Measurements from ENCODE around the gene SNHG17.
"Not testable (repeated sequence)": the region's sequence is repeated elsewhere in the genome, so short reads cannot be mapped to it uniquely, and the experiment has no call there.

SNHG17 gene

DNA sequence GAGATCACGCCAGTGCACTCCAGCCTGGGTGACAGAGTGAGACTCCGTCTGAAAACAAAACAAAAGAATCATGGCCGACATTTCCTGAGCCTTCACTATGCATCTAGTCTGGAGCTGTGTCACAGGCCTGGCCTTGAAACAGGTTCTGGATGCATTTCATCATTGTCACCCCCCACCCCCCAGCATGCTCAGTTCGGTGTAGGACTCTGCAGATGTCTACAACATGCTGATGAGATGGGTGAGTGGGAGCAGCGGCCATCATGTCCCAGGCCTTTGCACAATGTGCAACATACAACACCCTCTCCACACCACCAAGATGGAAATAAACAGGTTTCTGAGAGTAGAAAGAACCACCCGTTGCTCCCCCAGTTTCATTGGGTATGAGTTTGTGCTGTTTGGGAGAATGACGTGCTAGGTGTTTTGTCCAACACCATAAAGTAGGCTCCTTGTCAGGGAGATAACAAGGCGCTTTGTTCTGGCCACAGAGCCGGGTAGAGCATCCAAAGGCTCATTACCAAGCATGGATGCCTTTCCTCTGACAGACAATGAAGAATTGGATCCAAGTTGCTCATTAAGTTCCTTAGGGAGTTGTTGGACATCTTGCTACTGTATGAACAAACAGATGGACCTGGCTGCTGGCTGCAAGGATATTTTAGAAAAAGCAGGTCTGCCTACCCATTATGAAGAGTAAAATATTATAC, 22.1 kb downstream of the SNHG17 start:
- Histone ChIP-seq H3K4me1 (ENCODE audit: insufficient read depth, low read length) (no peaks in the 10 kb centered on the region), H3K27ac (ENCODE audit: low read depth, low read length) (no peak overlapping the region), H3K4me3 (ENCODE audit: low read depth in 1 of 2, low read length in 2 of 2) (no peak overlapping the region), H3K9me3 (ENCODE audit: low read length) (no peaks in the 10 kb centered on the region), H3K9ac (ENCODE audit: low read length) (no peak overlapping the region), H3K36me3 (ENCODE audit: insufficient read depth, low read length) (peaks cover 13% of the 10 kb centered on the region), H3K27me3 (ENCODE audit: control insufficient read depth in 1 of 2, insufficient read depth in 2 of 2, low read length in 2 of 2) (no peaks in the 10 kb centered on the region)

DNA sequence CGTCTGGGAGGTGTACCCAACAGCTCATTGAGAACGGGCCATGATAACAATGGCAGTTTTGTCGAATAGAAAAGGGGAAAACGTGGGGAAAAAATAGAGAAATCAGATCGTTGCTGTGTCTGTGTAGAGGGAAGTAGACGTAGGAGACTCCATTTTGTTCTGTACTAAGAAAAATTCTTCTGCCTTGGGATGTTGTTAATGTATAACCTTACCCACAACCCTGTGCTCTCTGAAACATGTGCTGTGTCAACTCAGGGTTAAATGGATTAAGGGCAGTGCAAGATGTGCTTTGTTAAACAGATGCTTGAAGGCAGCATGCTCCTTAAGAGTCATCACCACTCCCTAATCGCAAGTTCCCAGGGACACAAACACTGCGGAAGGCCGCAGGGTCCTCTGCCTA, 27.3 kb downstream of the SNHG17 start:
- H3K27ac ChIP-seq (ENCODE audit: low read depth, low read length); H3K9ac ChIP-seq (ENCODE audit: low read length); H3K4me1 ChIP-seq (ENCODE audit: insufficient read depth, low read length); H3K27me3 ChIP-seq (ENCODE audit: control insufficient read depth in 1 of 2, insufficient read depth in 2 of 2, low read length in 2 of 2); H3K36me3 ChIP-seq (ENCODE audit: insufficient read depth, low read length); H3K9me3 ChIP-seq (ENCODE audit: low read length); H3K4me3 ChIP-seq (ENCODE audit: low read depth in 1 of 2, low read length in 2 of 2): not testable (repeated sequence)

DNA sequence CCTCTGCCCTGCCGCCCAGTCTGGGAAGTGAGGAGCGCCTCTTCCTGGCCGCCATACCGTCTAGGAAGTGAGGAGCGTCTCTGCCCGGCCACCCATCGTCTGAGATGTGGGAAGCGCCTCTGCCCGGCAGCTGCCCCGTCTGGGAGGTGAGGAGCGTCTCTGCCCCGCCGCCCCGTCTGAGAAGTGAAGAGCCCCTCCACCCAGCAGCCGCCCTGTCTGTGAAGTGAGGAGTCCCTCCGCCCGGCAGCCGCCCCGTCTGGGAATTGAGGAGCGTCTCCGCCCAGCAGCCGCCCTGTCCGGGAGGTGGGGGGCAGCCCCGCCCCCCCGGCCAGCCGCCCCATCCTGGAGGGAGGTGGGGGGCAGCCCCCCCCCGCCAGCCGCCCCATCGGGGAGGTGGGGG, 27.8 kb downstream of the SNHG17 start:
- no peak overlapping the region for H3K9ac ChIP-seq (ENCODE audit: low read length)
- no peak overlapping the region for H3K27ac ChIP-seq (ENCODE audit: low read depth, low read length)
- H3K4me1 ChIP-seq (ENCODE audit: insufficient read depth, low read length) = no peaks in the 10 kb centered on the region
- H3K36me3 ChIP-seq (ENCODE audit: insufficient read depth, low read length) = peaks cover 2% of the 10 kb centered on the region
- H3K27me3 ChIP-seq (ENCODE audit: control insufficient read depth in 1 of 2, insufficient read depth in 2 of 2, low read length in 2 of 2) = no peaks in the 10 kb centered on the region
- H3K9me3 ChIP-seq (ENCODE audit: low read length) = no peaks in the 10 kb centered on the region
- H3K4me3 ChIP-seq (ENCODE audit: low read depth in 1 of 2, low read length in 2 of 2) = no peak overlapping the region

DNA sequence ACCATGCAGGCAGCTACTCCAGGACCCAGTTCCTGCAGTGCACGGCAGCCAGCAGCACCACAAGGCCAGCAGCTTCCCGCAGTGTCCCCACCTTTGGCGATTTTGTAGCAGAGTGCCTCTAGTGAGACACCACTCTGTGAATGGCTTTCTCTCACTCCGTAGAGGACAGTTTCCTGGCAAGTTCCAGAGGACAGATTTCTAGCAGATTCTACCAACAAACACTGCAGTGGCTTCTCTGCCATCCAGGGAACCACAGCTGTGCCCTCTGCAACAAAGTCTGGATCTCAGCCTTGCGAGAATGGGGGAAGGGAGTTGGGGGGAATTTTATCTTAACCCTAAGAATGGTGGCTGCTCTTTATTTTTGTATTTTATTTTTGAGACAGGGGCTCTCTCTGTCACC, 28.7 kb downstream of the SNHG17 start:
- H3K9ac ChIP-seq (ENCODE audit: low read length) = no peak overlapping the region
- H3K4me1 ChIP-seq (ENCODE audit: insufficient read depth, low read length) = no peaks in the 10 kb centered on the region
- H3K4me3 ChIP-seq (ENCODE audit: low read depth in 1 of 2, low read length in 2 of 2) = no peak overlapping the region
- no peak overlapping the region for H3K27ac ChIP-seq (ENCODE audit: low read depth, low read length)
- no peaks in the 10 kb centered on the region for H3K36me3 ChIP-seq (ENCODE audit: insufficient read depth, low read length)
- no peaks in the 10 kb centered on the region for H3K9me3 ChIP-seq (ENCODE audit: low read length)
- no peaks in the 10 kb centered on the region for H3K27me3 ChIP-seq (ENCODE audit: control insufficient read depth in 1 of 2, insufficient read depth in 2 of 2, low read length in 2 of 2)

DNA sequence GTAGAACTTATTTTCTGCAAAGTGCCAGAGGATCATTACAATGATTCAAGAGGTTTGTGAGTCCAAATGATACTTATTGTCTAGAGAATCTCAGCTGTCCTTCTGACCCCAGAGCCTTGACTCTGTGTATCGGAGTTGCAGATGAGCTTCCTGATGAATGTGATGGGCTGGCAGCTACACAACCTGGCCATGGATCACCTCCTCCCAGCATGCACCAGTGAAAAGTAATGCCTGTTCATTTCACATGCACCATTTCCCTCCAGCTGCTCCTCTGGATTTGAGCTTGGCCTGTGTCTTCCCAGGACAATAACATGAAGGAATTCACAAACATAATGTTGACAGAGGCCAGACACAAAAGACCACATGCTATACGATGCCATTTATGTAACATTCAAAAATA, 30.0 kb downstream of the SNHG17 start:
- no peaks in the 10 kb centered on the region for H3K4me1 ChIP-seq (ENCODE audit: insufficient read depth, low read length)
- H3K36me3 ChIP-seq (ENCODE audit: insufficient read depth, low read length) = no peaks in the 10 kb centered on the region
- no peaks in the 10 kb centered on the region for H3K27me3 ChIP-seq (ENCODE audit: control insufficient read depth in 1 of 2, insufficient read depth in 2 of 2, low read length in 2 of 2)
- no peak overlapping the region for H3K9ac ChIP-seq (ENCODE audit: low read length)
- no peaks in the 10 kb centered on the region for H3K9me3 ChIP-seq (ENCODE audit: low read length)
- no peak overlapping the region for H3K4me3 ChIP-seq (ENCODE audit: low read depth in 1 of 2, low read length in 2 of 2)
- no peak overlapping the region for H3K27ac ChIP-seq (ENCODE audit: low read depth, low read length)

DNA sequence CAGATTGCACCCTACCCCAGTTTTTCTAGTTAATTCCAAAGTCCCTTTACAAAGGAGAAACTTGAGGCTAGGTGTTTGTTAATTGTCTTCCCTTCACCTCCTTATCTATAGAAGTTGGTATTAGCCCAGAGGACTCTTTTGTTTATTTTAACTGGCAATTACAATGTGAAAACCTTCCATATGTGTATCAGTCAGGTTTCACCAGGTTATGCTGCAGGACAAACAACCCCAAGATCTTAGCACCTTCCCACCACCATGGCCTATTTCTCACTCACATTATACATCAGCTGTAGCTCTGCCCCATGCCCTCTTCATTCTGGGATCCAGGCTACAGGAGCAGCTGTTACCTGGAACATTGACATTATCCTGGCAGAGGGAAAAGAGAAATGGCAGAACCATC, 31.1 kb downstream of the SNHG17 start:
- no peaks in the 10 kb centered on the region for H3K36me3 ChIP-seq (ENCODE audit: insufficient read depth, low read length)

DNA sequence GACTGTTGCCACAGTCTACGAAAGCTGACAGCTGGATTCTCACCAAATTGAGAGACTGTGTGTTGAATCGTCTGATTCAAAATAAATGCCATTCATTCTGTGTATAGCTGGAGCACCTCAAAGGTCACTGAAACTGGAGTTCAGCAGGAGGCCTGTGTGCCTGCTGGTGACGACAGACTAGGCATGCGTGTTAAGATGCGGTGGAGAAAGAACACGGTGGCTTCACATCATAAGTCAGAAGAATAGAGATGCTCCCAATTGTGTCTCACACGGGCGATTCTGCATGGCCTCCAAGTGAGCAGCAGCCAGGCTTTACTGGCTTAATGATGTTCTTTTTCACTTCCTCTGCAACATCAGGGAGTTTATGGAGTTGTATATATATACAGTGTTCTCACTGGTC, 32.3 kb downstream of the SNHG17 start:
- H3K4me3 ChIP-seq (ENCODE audit: low read depth in 1 of 2, low read length in 2 of 2) = no peak overlapping the region
- no peak overlapping the region for H3K9ac ChIP-seq (ENCODE audit: low read length)
- no peaks in the 10 kb centered on the region for H3K36me3 ChIP-seq (ENCODE audit: insufficient read depth, low read length)
- no peak overlapping the region for H3K27ac ChIP-seq (ENCODE audit: low read depth, low read length)
- no peaks in the 10 kb centered on the region for H3K4me1 ChIP-seq (ENCODE audit: insufficient read depth, low read length)
- H3K9me3 ChIP-seq (ENCODE audit: low read length) = no peaks in the 10 kb centered on the region
- H3K27me3 ChIP-seq (ENCODE audit: control insufficient read depth in 1 of 2, insufficient read depth in 2 of 2, low read length in 2 of 2) = no peaks in the 10 kb centered on the region

More for the DNA sequence above, 31.1 kb downstream of the SNHG17 start:
- H3K9ac ChIP-seq (ENCODE audit: low read length) = no peak overlapping the region
- H3K4me3 ChIP-seq (ENCODE audit: low read depth in 1 of 2, low read length in 2 of 2) = no peak overlapping the region
- no peaks in the 10 kb centered on the region for H3K4me1 ChIP-seq (ENCODE audit: insufficient read depth, low read length)
- no peaks in the 10 kb centered on the region for H3K27me3 ChIP-seq (ENCODE audit: control insufficient read depth in 1 of 2, insufficient read depth in 2 of 2, low read length in 2 of 2)
- H3K9me3 ChIP-seq (ENCODE audit: low read length) = no peaks in the 10 kb centered on the region
- H3K27ac ChIP-seq (ENCODE audit: low read depth, low read length) = no peak overlapping the region

DNA sequence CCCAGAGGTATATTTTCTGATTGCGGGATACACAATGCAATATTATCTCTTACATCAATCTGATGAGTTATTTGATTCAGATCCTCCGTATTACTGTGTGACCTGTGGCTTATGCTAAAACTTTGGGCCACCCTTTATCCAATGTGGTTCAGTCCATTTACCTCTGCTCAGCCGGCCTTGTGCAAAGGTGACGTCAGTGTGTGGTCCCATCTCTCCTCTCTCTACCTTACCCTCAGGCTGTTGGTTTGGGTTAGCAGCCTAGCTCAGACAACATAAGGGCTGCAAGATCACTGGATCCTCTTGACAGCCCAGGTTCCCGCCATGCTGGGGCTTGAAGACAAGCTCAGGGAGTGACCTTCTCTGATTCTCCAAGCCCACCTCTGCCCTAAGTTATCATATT, 33.0 kb downstream of the SNHG17 start:
- no peak overlapping the region for H3K4me3 ChIP-seq (ENCODE audit: low read depth in 1 of 2, low read length in 2 of 2)
- H3K9me3 ChIP-seq (ENCODE audit: low read length) = no peaks in the 10 kb centered on the region
- no peaks in the 10 kb centered on the region for H3K27me3 ChIP-seq (ENCODE audit: control insufficient read depth in 1 of 2, insufficient read depth in 2 of 2, low read length in 2 of 2)
- no peak overlapping the region for H3K9ac ChIP-seq (ENCODE audit: low read length)
- H3K27ac ChIP-seq (ENCODE audit: low read depth, low read length) = no peak overlapping the region
- H3K36me3 ChIP-seq (ENCODE audit: insufficient read depth, low read length) = no peaks in the 10 kb centered on the region
- H3K4me1 ChIP-seq (ENCODE audit: insufficient read depth, low read length) = no peaks in the 10 kb centered on the region

DNA sequence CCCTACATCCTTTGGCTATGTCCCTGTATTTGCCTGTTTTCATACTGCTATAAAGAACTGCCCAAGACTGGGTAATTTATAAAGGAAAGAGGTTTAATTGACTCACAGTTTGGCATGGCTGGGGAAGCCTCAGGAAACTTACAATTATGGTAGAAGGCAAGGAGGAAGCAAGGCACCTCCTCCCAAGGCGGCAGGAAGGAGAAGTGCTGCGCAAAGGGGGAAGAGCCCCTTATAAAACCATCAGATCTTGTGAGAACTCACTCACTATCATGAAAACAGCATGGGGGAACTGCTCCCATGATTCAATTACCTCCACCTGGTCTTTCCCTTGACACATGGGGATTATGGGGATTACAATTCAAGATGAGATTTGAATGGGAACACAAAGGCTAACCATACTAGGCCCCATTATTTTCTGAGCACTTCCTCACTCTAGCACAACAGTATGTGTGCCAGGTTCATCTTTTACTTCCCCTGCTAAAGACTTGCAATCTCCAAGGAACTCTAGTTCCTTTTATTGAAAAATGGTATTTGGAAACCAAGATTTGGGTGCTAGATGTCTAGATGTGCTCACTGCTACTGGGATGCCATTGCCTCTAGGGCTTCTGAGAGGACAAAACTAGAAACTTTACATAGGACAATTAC, 39.3 kb downstream of the SNHG17 start:
- H3K4me1 ChIP-seq (ENCODE audit: insufficient read depth, low read length); H3K9ac ChIP-seq (ENCODE audit: low read length); H3K27me3 ChIP-seq (ENCODE audit: control insufficient read depth in 1 of 2, insufficient read depth in 2 of 2, low read length in 2 of 2); H3K27ac ChIP-seq (ENCODE audit: low read depth, low read length); H3K36me3 ChIP-seq (ENCODE audit: insufficient read depth, low read length); H3K4me3 ChIP-seq (ENCODE audit: low read depth in 1 of 2, low read length in 2 of 2); H3K9me3 ChIP-seq (ENCODE audit: low read length): not testable (repeated sequence)

DNA sequence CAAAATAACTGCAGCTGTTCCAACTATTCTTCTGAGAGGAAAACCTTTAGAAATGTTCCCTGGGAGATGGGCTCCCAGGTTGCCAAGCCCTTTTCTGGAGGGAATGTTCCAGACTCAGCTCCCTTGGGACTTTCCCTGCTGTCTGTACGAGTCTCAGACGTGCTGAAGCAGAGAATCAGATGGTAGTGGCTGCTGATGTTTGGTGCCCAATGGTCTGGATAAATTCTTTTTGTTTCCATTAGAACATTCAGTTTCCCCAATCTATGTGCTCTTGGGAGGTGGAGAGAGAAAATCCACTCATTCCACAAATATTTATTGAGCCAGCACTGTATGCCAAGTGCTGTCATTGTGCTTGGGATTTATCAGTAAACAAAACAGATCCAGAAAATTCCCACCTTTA, 40.0 kb downstream of the SNHG17 start:
- no peaks in the 10 kb centered on the region for H3K9me3 ChIP-seq (ENCODE audit: low read length)

DNA sequence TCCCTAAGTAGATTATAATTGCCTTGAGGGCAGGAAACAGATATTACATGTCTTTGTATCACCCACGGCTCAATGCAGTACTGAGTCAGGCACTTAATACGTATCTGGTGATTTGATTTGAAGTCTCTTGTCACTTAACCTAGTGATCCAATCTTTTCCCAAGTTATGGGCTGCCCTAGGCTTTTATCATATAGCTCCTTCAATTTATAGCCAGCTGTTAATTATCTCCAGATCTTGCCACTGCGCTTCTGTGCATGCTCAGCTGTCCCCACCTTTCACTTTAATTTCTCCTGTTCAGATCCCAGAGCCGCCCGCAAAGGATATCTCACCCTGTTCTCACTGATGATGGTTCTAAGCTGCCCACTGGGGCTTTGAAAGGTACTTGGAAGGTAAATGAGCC, 41.9 kb downstream of the SNHG17 start:
- H3K4me1 ChIP-seq (ENCODE audit: insufficient read depth, low read length) = no peaks in the 10 kb centered on the region
- no peak overlapping the region for H3K9ac ChIP-seq (ENCODE audit: low read length)

More for the DNA sequence above, 40.0 kb downstream of the SNHG17 start:
- no peak overlapping the region for H3K4me3 ChIP-seq (ENCODE audit: low read depth in 1 of 2, low read length in 2 of 2)
- no peaks in the 10 kb centered on the region for H3K27me3 ChIP-seq (ENCODE audit: control insufficient read depth in 1 of 2, insufficient read depth in 2 of 2, low read length in 2 of 2)
- H3K27ac ChIP-seq (ENCODE audit: low read depth, low read length) = no peak overlapping the region
- no peak overlapping the region for H3K9ac ChIP-seq (ENCODE audit: low read length)
- no peaks in the 10 kb centered on the region for H3K36me3 ChIP-seq (ENCODE audit: insufficient read depth, low read length)
- H3K4me1 ChIP-seq (ENCODE audit: insufficient read depth, low read length) = no peaks in the 10 kb centered on the region

DNA sequence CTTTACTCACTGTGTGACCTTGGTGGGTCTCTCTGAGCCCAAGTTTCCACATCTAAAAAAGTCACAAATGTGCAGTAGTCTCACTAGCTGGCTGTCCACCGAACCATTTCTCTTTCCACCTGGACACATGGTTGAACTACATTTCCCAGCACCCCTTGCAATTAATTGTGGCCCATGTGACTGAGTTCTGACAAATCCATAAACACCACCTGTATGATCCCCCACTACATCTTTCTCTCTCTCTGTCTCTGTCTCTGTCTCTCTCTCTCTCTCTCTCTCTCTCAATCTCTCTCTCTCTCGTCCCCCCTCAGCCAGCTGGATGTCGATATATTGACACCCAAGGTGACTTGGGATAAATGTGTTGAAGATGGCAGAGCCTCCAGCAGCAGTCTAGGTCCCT, 42.8 kb downstream of the SNHG17 start:
- no peaks in the 10 kb centered on the region for H3K27me3 ChIP-seq (ENCODE audit: control insufficient read depth in 1 of 2, insufficient read depth in 2 of 2, low read length in 2 of 2)
- no peaks in the 10 kb centered on the region for H3K4me1 ChIP-seq (ENCODE audit: insufficient read depth, low read length)
- no peaks in the 10 kb centered on the region for H3K36me3 ChIP-seq (ENCODE audit: insufficient read depth, low read length)
- no peak overlapping the region for H3K4me3 ChIP-seq (ENCODE audit: low read depth in 1 of 2, low read length in 2 of 2)
- H3K27ac ChIP-seq (ENCODE audit: low read depth, low read length) = no peak overlapping the region
- no peak overlapping the region for H3K9ac ChIP-seq (ENCODE audit: low read length)
- H3K9me3 ChIP-seq (ENCODE audit: low read length) = no peaks in the 10 kb centered on the region

More for the DNA sequence above, 41.9 kb downstream of the SNHG17 start:
- Histone ChIP-seq H3K27me3 (ENCODE audit: control insufficient read depth in 1 of 2, insufficient read depth in 2 of 2, low read length in 2 of 2) (no peaks in the 10 kb centered on the region), H3K9me3 (ENCODE audit: low read length) (no peaks in the 10 kb centered on the region), H3K36me3 (ENCODE audit: insufficient read depth, low read length) (no peaks in the 10 kb centered on the region), H3K27ac (ENCODE audit: low read depth, low read length) (no peak overlapping the region), H3K4me3 (ENCODE audit: low read depth in 1 of 2, low read length in 2 of 2) (no peak overlapping the region)

Measured in muscle layer of colon (tissue), 2 donors.